ENCODE data around the gene PTTG1IP2. TPM values are rescaled to one million over a fixed set of nuclear protein-coding genes. Genes with fewer than 3 reads are reported as not detected.
"Not testable (repeated sequence)": the region's sequence is repeated elsewhere in the genome, so short reads cannot be mapped to it uniquely, and the experiment has no call there.

The PTTG1IP2 gene
- total RNA-seq, 4 donors from 2014 or later = not detected

DNA sequence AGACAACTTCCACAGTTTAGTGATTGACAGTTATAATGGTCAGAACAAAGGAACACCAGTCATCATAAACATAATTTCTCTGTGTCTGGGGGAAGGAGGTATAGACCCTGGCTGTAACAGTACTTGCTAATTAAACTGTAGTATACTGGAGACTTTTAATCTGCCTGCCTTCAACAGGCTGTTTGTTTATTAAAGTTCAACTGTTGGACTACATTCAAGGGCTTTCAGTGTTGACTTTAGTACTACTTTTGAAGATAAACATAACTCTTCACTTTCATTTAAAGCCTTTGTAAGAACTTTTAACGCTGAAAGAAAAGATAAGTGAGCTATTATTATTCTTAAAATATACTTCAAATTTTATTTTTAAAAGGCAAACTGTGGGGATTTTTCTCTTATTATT lies 15.5 kb upstream of the PTTG1IP2 start:
- Histone ChIP-seq H3K27ac (no peak overlapping the region), H3K36me3 (no peaks in the 10 kb centered on the region), H3K4me1 (peaks cover 5 to 8% of the 10 kb centered on the region in 2 donors), H3K4me3 (replicated peaks in 1 of 3) (no peak overlapping the region), H3K27me3 (no peaks in the 10 kb centered on the region), H3K9me3 (no peaks in the 10 kb centered on the region)
- TF ChIP-seq POLR2A (IDR thresholded peaks at IDR 0.05) = no peak
- TF ChIP-seq, protein P1, sequence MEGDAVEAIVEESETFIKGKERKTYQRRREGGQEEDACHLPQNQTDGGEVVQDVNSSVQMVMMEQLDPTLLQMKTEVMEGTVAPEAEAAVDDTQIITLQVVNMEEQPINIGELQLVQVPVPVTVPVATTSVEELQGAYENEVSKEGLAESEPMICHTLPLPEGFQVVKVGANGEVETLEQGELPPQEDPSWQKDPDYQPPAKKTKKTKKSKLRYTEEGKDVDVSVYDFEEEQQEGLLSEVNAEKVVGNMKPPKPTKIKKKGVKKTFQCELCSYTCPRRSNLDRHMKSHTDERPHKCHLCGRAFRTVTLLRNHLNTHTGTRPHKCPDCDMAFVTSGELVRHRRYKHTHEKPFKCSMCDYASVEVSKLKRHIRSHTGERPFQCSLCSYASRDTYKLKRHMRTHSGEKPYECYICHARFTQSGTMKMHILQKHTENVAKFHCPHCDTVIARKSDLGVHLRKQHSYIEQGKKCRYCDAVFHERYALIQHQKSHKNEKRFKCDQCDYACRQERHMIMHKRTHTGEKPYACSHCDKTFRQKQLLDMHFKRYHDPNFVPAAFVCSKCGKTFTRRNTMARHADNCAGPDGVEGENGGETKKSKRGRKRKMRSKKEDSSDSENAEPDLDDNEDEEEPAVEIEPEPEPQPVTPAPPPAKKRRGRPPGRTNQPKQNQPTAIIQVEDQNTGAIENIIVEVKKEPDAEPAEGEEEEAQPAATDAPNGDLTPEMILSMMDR (IDR thresholded peaks at IDR 0.05) = no peak
- intact Hi-C loops (cut with DNase I) = loop anchor here (10.0 kb wide), 2 partner anchors 171 to 581 kb away; no protein-coding TSS in a partner anchor
- DNase-seq = no peak
- WGBS, 2 donors = 23 to 27% methylated on average over 1 of the region's 1 CpG

DNA sequence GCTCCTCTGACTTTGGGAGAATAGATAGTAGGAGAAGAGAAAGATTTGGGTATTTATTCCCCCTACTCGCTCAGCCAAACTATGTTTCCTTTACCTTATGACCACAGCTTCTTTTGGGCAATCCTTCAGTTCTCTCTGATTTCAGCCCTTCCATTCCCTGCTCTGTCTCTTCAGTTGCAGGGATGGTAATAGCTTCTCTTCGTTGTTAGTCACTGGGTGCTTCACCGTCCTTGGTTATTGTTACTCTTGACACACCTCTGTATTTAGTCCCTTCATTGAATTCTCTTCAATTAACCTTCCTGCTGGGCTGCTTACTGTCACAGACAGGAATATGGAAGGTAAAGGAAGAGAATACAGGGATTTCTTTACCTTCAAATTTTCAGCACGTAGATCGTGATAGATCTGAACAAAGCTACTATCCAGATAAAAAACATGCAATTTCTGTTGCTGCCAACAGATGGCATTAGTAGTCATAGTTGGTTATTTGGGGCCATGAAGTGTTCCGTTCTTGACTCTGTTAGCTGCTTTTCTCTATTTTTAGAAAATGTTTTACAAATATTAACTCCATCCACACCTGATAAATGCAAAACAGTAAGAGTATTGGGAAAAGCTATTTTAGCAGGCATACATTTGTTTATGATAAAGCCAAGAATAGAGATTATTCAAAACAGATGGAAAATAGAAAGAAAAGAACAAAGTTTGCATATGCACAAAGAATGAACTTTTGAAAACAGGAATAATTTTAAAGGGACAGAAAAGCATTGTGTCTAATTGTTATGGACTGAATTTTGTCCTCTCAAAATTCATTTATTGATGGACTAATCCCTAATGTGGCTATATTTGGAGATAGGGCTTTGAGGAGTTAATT lies 14.0 kb upstream of the PTTG1IP2 start:
- no peaks in the 10 kb centered on the region for H3K27me3 ChIP-seq
- H3K9me3 ChIP-seq = no peaks in the 10 kb centered on the region
- H3K27ac ChIP-seq = no peak overlapping the region
- H3K4me3 ChIP-seq (replicated peaks in 1 of 3) = no peak overlapping the region
- WGBS, 2 donors = 29 to 30% methylated on average over 6 of the region's 6 CpGs
- no peak for TF ChIP-seq POLR2A (IDR thresholded peaks at IDR 0.05)
- TF ChIP-seq, protein P1 (IDR thresholded peaks at IDR 0.05) = peak; percentile 23 to 86 (median 66)
- DNase-seq = no peak
- H3K36me3 ChIP-seq = no peaks in the 10 kb centered on the region
- peaks cover 5 to 8% of the 10 kb centered on the region in 2 donors for H3K4me1 ChIP-seq
- intact Hi-C loops (cut with DNase I) = loop anchor here (10.0 kb wide), 2 partner anchors 169 to 579 kb away; no protein-coding TSS in a partner anchor

DNA sequence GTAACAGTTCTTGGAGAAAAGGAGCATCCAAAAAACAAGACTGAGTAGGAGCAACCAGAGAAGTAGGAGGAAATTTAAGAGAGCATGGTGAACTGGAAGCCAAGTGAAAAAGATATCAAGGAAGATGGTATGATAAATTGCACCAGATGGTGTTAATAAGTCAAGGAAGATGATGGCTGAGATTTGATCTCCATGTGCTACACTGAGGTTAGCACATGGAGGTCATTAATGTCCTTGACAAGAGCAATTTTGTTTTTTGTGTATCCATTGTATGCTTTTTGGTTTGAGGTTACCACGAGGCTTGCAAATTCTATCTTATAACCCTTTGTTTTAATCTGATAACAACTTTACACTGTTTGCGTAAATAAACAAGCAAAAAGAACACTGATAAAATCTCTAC lies 11.3 kb upstream of the PTTG1IP2 start:
- intact Hi-C loops (cut with DNase I) = loop anchor here (10.0 kb wide), 2 partner anchors 167 to 577 kb away; no protein-coding TSS in a partner anchor
- 83 to 86% methylated on average over 2 of the region's 2 CpGs for WGBS, 2 donors
- Histone ChIP-seq H3K4me1 (peaks cover 10 to 15% of the 10 kb centered on the region in 2 donors), H3K27me3 (no peaks in the 10 kb centered on the region), H3K4me3 (replicated peaks in 1 of 3) (no peak overlapping the region), H3K27ac (no peak overlapping the region), H3K9me3 (no peaks in the 10 kb centered on the region), H3K36me3 (no peaks in the 10 kb centered on the region)
- no peak for DNase-seq
- TF ChIP-seq, protein P1 (IDR thresholded peaks at IDR 0.05) = no peak
- TF ChIP-seq POLR2A (IDR thresholded peaks at IDR 0.05) = no peak

DNA sequence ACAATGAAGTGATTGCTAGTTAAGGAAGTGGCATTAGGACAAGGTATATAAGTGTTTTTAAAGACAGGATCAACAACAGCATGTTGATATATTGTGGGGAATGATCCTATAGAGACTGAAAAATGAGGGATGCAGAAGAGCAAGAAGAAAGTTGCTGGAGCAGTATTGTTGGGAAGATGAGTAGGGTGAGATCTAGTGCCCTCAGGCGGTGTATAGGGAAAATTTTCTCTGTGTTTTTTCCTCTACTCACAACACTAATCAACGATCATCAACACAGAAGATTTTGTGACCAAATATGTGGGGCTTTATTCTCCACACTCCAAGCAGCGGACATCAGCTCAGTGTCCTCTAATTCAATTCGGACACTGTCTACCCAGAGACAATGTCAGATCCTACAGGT lies 9.6 kb upstream of the PTTG1IP2 start:
- no peaks in the 10 kb centered on the region for H3K27me3 ChIP-seq
- WGBS, 2 donors = 80 to 86% methylated on average over 4 of the region's 4 CpGs
- DNase-seq = no peak
- H3K4me1 ChIP-seq = peaks cover 9 to 15% of the 10 kb centered on the region in 2 donors
- no peak overlapping the region for H3K27ac ChIP-seq
- H3K9me3 ChIP-seq = no peaks in the 10 kb centered on the region
- H3K4me3 ChIP-seq (replicated peaks in 1 of 3) = no peak overlapping the region
- H3K36me3 ChIP-seq = no peaks in the 10 kb centered on the region
- intact Hi-C loops (cut with DNase I) = loop anchor here (10.0 kb wide), 2 partner anchors 165 to 575 kb away; no protein-coding TSS in a partner anchor
- TF ChIP-seq POLR2A (IDR thresholded peaks at IDR 0.05) = no peak
- TF ChIP-seq, protein P1 (IDR thresholded peaks at IDR 0.05) = no peak

DNA sequence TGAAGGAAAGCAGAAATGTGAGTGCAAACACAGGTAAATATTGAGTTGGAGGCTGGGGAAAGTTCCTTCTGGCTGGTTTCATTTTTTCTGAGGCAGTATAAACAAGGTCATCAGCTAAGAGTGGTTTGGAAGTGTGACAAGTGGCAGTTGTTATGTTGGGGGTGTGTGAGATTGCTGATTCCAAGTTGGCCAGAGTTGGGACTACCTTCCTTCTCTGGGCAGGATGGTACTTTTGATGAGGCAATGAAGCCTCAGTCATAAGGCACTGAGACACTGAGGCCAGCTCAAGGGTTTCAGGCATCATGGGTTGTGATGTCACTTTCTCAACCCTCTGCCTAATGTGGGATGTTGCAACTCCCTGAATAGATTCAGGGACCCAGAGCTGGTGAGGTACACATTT lies 8.2 kb upstream of the PTTG1IP2 start:
- peak overlapping the region; percentile 57 to 63 (median 57) for H3K27ac ChIP-seq
- peak; percentile 46 to 54 for DNase-seq
- intact Hi-C loops (cut with DNase I) = no loop called here

DNA sequence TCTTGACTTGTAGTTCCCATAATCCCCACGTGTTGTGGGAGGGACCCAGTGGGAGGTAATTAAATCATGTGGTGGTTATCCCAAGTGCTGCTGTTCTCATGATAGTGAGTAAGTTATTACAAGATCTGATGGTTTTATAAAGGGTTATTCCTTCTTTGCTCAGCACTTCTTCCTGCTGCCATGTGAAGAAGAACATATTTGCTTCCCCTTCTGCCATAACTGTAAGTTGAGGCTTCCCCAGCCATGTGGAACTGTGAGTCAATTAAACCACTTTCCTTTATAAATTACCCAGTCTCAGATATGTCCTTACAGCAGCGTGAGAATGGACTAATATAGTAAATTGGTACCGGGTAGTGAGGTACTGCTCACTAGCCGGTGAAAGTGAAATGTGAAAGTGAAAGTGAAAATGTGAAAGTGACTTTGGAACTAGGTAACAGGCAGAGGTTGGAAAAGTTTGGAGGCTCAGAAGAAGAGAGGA lies 6.2 kb upstream of the PTTG1IP2 start:
- 69 to 70% methylated on average over 4 of the region's 4 CpGs for WGBS, 2 donors

More for the DNA sequence above, 8.2 kb upstream of the PTTG1IP2 start:
- Histone ChIP-seq H3K27me3 (no peaks in the 10 kb centered on the region), H3K4me1 (peaks cover 5 to 7% of the 10 kb centered on the region in 2 donors), H3K9me3 (no peaks in the 10 kb centered on the region), H3K4me3 (replicated peaks in 1 of 3) (no peak overlapping the region), H3K36me3 (no peaks in the 10 kb centered on the region)
- TF ChIP-seq, protein P1 (IDR thresholded peaks at IDR 0.05) = no peak
- TF ChIP-seq POLR2A (IDR thresholded peaks at IDR 0.05) = no peak

More for the DNA sequence above, 6.2 kb upstream of the PTTG1IP2 start:
- intact Hi-C loops (cut with DNase I); H3K4me1 ChIP-seq; H3K27me3 ChIP-seq; H3K9me3 ChIP-seq; H3K27ac ChIP-seq; H3K4me3 ChIP-seq (replicated peaks in 1 of 3); DNase-seq; H3K36me3 ChIP-seq: not testable (repeated sequence)

All from thyroid gland (tissue), 4 donors.